K562 (cell line): ENCODE data around the gene MYO1F. TPM values are rescaled to one million over a fixed set of nuclear protein-coding genes. Genes with fewer than 3 reads are reported as not detected.

Source experiments
- ATAC-seq: fragments of 200-7000 bp; cut with Tn5 transposase; 3 replicates; pipeline ENCODE4 v1.9.1; 2020; ENCODE audit warnings: moderate library complexity
- BruUV-seq: library from RNA; stranded (reverse); fragments of 400-500 nt; replicated peaks from 2 replicates; lab custom pipeline; 2021; lab: Mats Ljungman, UMichigan
- CTCF ChIA-PET: fragments of 300-600 bp; formaldehyde crosslinking; extraction: SDS; loops from one replicate; lab custom pipeline; 2021; ENCODE audit warnings: low intra/inter-chr PET ratio; lab: Yijun Ruan, JAX
- POLR2A ChIA-PET: fragments of 300-600, 350-650 bp; sonication (Branson Sonifier 250); formaldehyde crosslinking; extraction: SDS; loops from one replicate; lab custom pipeline; 2021; ENCODE audit warnings: antibody characterized with exemption, inconsistent platforms; lab: Yijun Ruan, JAX
- DNase-seq, 4 experiments: peaks; one replicate each; pipeline versions ENCODE4 v3.0.0 to v3.0.0-alpha.2; 2011 to 2018; ENCODE audit warnings: low spot score in 3 of 4, mixed read lengths in 3 of 4; ENCODE audit errors: extremely low read depth in 1 of 4
- FAIRE-seq: peaks from 2 replicates; lab custom pipeline; 2011; peaks lifted over from hg19 to GRCh38; lab: Jason Lieb, UNC
- H2AFZ ChIP-seq: 2 replicates; pipeline ENCODE4 v1.6.0; 2011; ENCODE audit warnings: low read depth, low read length, control low read depth, inconsistent platforms
- H3K27ac ChIP-seq: fragments of 200-600 bp; 3 replicates; pipeline ENCODE4 v1.8.0; 2011; ENCODE audit warnings: low read depth, mild to moderate bottlenecking, control low read depth, inconsistent platforms, low read length, moderate library complexity, mixed read lengths; ENCODE audit errors: extremely low read depth
- H3K27me3 ChIP-seq, 2 experiments: fragments of 300-600 bp in 1 of 2; 2 replicates in 1 of 2; 3 replicates in 1 of 2; pipeline versions ENCODE4 v1.6.0 to v1.8.0; 2011; ENCODE audit warnings: inconsistent platforms in 2 of 2, low read length in 2 of 2, mild to moderate bottlenecking in 1 of 2, mixed read lengths in 1 of 2, moderate library complexity in 1 of 2; ENCODE audit not compliant: control insufficient read depth in 2 of 2, insufficient read depth in 2 of 2
- H3K36me3 ChIP-seq: fragments of 300-600 bp; 3 replicates; pipeline ENCODE4 v1.8.0; 2011; ENCODE audit warnings: mild to moderate bottlenecking, low read length, inconsistent platforms; ENCODE audit not compliant: control insufficient read depth, insufficient read depth
- H3K4me1 ChIP-seq, 2 experiments: fragments of 200-600 bp in 1 of 2; replicated peaks in 1 of 2; 2 replicates in 1 of 2; 3 replicates in 1 of 2; pipeline versions ENCODE4 v1.5.1 to v1.8.0; 2011; ENCODE audit warnings: inconsistent platforms in 2 of 2, low read length in 2 of 2, mild to moderate bottlenecking in 1 of 2, mixed read lengths in 1 of 2, moderate library complexity in 1 of 2; ENCODE audit not compliant: control insufficient read depth in 2 of 2, insufficient read depth in 2 of 2
- H3K4me2 ChIP-seq: 2 replicates; pipeline ENCODE4 v1.6.1; 2011; ENCODE audit warnings: low read length, control low read depth, inconsistent platforms, mixed read lengths; ENCODE audit not compliant: insufficient read depth
- H3K4me3 ChIP-seq: fragments of 200-600 bp; sonication (generic), shearing (Covaris generic); 2 replicates; pipeline ENCODE4 v1.5.1; 2016; ENCODE audit warnings: control low read depth, inconsistent platforms
- H3K79me2 ChIP-seq: fragments of 200-600 bp; 3 replicates; pipeline ENCODE4 v1.8.0; 2011; ENCODE audit warnings: low read length, inconsistent platforms; ENCODE audit not compliant: control insufficient read depth, insufficient read depth
- H3K9ac ChIP-seq, 2 experiments: 2 replicates each; pipeline versions ENCODE4 v1.6.0 to v1.6.1; 2011; ENCODE audit warnings: low read depth in 2 of 2, low read length in 2 of 2, control low read depth in 1 of 2, inconsistent platforms in 1 of 2, mild to moderate bottlenecking in 1 of 2, mixed read lengths in 1 of 2; ENCODE audit not compliant: insufficient read depth in 1 of 2
- H3K9me1 ChIP-seq: one replicate; pipeline ENCODE4 v1.6.0; 2011; ENCODE audit warnings: inconsistent platforms, mild to moderate bottlenecking, low read length, moderate library complexity; ENCODE audit not compliant: control insufficient read depth, insufficient read depth
- H3K9me3 ChIP-seq: replicated peaks from 2 replicates; pipeline ENCODE4 v1.5.1; 2011; ENCODE audit warnings: low read depth, low read length, inconsistent platforms; ENCODE audit not compliant: control insufficient read depth, insufficient read depth
- H4K20me1 ChIP-seq: replicated peaks from 2 replicates; pipeline ENCODE4 v1.6.1; 2011; ENCODE audit warnings: low read length, inconsistent platforms, mixed read lengths; ENCODE audit not compliant: control insufficient read depth, insufficient read depth
- MYC ChIP-seq, 2 experiments: fragments of 250-450 bp in 1 of 2; sonication (Bioruptor Pico) in 1 of 2; IDR thresholded peaks; 2 replicates each; pipeline versions ENCODE4 v1.5.1 to v1.6.1; 2012 to 2021; ENCODE audit warnings: low read depth in 2 of 2, borderline replicate concordance in 1 of 2, improper control_type of control experiment in 1 of 2, low read length in 1 of 2, mild to moderate bottlenecking in 1 of 2, moderate library complexity in 1 of 2
- SIN3A ChIP-seq, 2 experiments: fragments of 150-350 bp in 1 of 2; IDR thresholded peaks; 2 replicates each; pipeline ENCODE4 v1.6.1; 2011 to 2016; ENCODE audit warnings: borderline replicate concordance in 2 of 2, low read depth in 2 of 2, low read length in 2 of 2, mild to moderate bottlenecking in 2 of 2, moderate library complexity in 2 of 2; ENCODE audit not compliant: control insufficient read depth in 1 of 2
- ZNF3 ChIP-seq: fragments of 250-450 bp; sonication (Bioruptor Pico); IDR thresholded peaks from 2 replicates; pipeline ENCODE4 v1.5.0; 2021; ENCODE audit warnings: mild to moderate bottlenecking, moderate library complexity
- WGBS: fragments of 100-300 bp; shearing (Covaris generic); methylation state at CpG from one replicate; pipeline ENCODE4 v1.1.6; 2016; ENCODE audit warnings: low coverage, mixed read lengths; ENCODE audit not compliant: insufficient coverage; ENCODE audit errors: missing lambda C conversion rate; 5-methylcytosine and 5-hydroxymethylcytosine counted together
- in situ Hi-C: fragments of 300-500 bp; cut with MboI; formaldehyde crosslinking; loops from 4 replicates; pipeline ENCODE4 v1.15.0; 2018; ENCODE audit warnings: inconsistent platforms, mixed read lengths
- intact Hi-C: fragments of 100-400 bp; cut with micrococcal nuclease; formaldehyde crosslinking; loops from 2 replicates; pipeline ENCODE4 v1.14.2; 2022
- polyA plus RNA-seq, 8 experiments: library from polyadenylated mRNA; depleted of rRNA in 4 of 8; stranded (reverse) in 5 of 8; unstranded in 3 of 8; fragments of >200 nt; fragmentation: Nextera tagmentation in 2 of 8; fragmentation: Illumina TruSeq in 1 of 8; extraction: Ambion mirVana in 2 of 8; extraction: Trizol in 1 of 8; gene quantifications; 2 replicates each; pipeline versions ENCODE4 v1.2.1 to v1.2.3, GENCODE V29; 2011 to 2014; ENCODE audit warnings: inconsistent platforms in 1 of 8, missing spikeins in 1 of 8
- total RNA-seq, 7 experiments: library from RNA; depleted of rRNA in 6 of 7; stranded (reverse); fragments of >200 nt in 6 of 7; fragmentation: Illumina TruSeq in 2 of 7; extraction: Trizol in 2 of 7; gene quantifications; 2 replicates each; pipeline versions ENCODE4 v1.2.1 to v1.2.3, GENCODE V29; 2011 to 2021; ENCODE audit warnings: low replicate concordance in 1 of 7
- TF ChIP-seq, protein P1 (sequence below): fragments of 250-450 bp; sonication (Bioruptor Pico); IDR thresholded peaks from 2 replicates; pipeline ENCODE4 v1.9.0; 2021; ENCODE audit warnings: mild to moderate bottlenecking, inconsistent platforms
- TF ChIP-seq, protein P2 (sequence below): fragments of 200-600 bp; sonication (generic); IDR thresholded peaks from one replicate; pipeline ENCODE4 v1.6.1; 2012; ENCODE audit warnings: mild to moderate bottlenecking, low read depth, low read length, inconsistent platforms

The MYO1F gene
- total and polyA plus RNA-seq, 9 of the 15 experiments (the other 6 are each of a cell fraction or from before 2014, with no cell fraction given) = 0.78 to 9.4 (median 4.3) TPM

- 94% methylated on average over 18 of the region's 18 CpGs for WGBS
- TF ChIP-seq SIN3A (IDR thresholded peaks at IDR 0.05; ENCODE audit: borderline replicate concordance in 2 of 2, control insufficient read depth in 1 of 2, low read depth in 2 of 2, low read length in 2 of 2) = no peak
- TF ChIP-seq ZNF3 (CRISPR knock-in tag) = no peak
- TF ChIP-seq, protein P1, sequence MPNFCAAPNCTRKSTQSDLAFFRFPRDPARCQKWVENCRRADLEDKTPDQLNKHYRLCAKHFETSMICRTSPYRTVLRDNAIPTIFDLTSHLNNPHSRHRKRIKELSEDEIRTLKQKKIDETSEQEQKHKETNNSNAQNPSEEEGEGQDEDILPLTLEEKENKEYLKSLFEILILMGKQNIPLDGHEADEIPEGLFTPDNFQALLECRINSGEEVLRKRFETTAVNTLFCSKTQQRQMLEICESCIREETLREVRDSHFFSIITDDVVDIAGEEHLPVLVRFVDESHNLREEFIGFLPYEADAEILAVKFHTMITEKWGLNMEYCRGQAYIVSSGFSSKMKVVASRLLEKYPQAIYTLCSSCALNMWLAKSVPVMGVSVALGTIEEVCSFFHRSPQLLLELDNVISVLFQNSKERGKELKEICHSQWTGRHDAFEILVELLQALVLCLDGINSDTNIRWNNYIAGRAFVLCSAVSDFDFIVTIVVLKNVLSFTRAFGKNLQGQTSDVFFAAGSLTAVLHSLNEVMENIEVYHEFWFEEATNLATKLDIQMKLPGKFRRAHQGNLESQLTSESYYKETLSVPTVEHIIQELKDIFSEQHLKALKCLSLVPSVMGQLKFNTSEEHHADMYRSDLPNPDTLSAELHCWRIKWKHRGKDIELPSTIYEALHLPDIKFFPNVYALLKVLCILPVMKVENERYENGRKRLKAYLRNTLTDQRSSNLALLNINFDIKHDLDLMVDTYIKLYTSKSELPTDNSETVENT (CRISPR knock-in tag) = no peak
- TF ChIP-seq, protein P2, sequence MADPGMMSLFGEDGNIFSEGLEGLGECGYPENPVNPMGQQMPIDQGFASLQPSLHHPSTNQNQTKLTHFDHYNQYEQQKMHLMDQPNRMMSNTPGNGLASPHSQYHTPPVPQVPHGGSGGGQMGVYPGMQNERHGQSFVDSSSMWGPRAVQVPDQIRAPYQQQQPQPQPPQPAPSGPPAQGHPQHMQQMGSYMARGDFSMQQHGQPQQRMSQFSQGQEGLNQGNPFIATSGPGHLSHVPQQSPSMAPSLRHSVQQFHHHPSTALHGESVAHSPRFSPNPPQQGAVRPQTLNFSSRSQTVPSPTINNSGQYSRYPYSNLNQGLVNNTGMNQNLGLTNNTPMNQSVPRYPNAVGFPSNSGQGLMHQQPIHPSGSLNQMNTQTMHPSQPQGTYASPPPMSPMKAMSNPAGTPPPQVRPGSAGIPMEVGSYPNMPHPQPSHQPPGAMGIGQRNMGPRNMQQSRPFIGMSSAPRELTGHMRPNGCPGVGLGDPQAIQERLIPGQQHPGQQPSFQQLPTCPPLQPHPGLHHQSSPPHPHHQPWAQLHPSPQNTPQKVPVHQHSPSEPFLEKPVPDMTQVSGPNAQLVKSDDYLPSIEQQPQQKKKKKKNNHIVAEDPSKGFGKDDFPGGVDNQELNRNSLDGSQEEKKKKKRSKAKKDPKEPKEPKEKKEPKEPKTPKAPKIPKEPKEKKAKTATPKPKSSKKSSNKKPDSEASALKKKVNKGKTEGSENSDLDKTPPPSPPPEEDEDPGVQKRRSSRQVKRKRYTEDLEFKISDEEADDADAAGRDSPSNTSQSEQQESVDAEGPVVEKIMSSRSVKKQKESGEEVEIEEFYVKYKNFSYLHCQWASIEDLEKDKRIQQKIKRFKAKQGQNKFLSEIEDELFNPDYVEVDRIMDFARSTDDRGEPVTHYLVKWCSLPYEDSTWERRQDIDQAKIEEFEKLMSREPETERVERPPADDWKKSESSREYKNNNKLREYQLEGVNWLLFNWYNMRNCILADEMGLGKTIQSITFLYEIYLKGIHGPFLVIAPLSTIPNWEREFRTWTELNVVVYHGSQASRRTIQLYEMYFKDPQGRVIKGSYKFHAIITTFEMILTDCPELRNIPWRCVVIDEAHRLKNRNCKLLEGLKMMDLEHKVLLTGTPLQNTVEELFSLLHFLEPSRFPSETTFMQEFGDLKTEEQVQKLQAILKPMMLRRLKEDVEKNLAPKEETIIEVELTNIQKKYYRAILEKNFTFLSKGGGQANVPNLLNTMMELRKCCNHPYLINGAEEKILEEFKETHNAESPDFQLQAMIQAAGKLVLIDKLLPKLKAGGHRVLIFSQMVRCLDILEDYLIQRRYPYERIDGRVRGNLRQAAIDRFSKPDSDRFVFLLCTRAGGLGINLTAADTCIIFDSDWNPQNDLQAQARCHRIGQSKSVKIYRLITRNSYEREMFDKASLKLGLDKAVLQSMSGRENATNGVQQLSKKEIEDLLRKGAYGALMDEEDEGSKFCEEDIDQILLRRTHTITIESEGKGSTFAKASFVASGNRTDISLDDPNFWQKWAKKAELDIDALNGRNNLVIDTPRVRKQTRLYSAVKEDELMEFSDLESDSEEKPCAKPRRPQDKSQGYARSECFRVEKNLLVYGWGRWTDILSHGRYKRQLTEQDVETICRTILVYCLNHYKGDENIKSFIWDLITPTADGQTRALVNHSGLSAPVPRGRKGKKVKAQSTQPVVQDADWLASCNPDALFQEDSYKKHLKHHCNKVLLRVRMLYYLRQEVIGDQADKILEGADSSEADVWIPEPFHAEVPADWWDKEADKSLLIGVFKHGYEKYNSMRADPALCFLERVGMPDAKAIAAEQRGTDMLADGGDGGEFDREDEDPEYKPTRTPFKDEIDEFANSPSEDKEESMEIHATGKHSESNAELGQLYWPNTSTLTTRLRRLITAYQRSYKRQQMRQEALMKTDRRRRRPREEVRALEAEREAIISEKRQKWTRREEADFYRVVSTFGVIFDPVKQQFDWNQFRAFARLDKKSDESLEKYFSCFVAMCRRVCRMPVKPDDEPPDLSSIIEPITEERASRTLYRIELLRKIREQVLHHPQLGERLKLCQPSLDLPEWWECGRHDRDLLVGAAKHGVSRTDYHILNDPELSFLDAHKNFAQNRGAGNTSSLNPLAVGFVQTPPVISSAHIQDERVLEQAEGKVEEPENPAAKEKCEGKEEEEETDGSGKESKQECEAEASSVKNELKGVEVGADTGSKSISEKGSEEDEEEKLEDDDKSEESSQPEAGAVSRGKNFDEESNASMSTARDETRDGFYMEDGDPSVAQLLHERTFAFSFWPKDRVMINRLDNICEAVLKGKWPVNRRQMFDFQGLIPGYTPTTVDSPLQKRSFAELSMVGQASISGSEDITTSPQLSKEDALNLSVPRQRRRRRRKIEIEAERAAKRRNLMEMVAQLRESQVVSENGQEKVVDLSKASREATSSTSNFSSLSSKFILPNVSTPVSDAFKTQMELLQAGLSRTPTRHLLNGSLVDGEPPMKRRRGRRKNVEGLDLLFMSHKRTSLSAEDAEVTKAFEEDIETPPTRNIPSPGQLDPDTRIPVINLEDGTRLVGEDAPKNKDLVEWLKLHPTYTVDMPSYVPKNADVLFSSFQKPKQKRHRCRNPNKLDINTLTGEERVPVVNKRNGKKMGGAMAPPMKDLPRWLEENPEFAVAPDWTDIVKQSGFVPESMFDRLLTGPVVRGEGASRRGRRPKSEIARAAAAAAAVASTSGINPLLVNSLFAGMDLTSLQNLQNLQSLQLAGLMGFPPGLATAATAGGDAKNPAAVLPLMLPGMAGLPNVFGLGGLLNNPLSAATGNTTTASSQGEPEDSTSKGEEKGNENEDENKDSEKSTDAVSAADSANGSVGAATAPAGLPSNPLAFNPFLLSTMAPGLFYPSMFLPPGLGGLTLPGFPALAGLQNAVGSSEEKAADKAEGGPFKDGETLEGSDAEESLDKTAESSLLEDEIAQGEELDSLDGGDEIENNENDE = no peak
- TF ChIP-seq MYC (IDR thresholded peaks at IDR 0.05; ENCODE audit: low read depth, low read length) = no peak
- no peak for TF ChIP-seq MYC (CRISPR knock-in tag; IDR thresholded peaks at IDR 0.05; ENCODE audit: borderline replicate concordance, low read depth)
These were observed 92.8 kb downstream of the MYO1F start for GRCh38 chr19:8484331-8484894.

More at GRCh38 chr19:8484331-8484894, 92.8 kb downstream of the MYO1F start:
- Histone ChIP-seq H3K27ac (no peak overlapping the region), H3K79me2 (peaks cover 23% of the 10 kb centered on the region), H3K9me3 (no peaks in the 10 kb centered on the region), H3K4me3 (no peak overlapping the region), H3K4me2 (no peak overlapping the region), H3K27me3 (no peaks in the 10 kb centered on the region), H3K9me1 (no peaks in the 10 kb centered on the region), H3K36me3 (peaks cover 90% of the 10 kb centered on the region), H4K20me1 (peaks cover 8% of the 10 kb centered on the region), H2AFZ (no peak overlapping the region), H3K4me1 (peaks cover 0 to 12% of the 10 kb centered on the region in 2 experiments; a peak in 1 of 5 replicates), H3K9ac (no peak overlapping the region)
- FAIRE-seq (no peak), DNase-seq (no peak), ATAC-seq (no peak)
- BruUV-seq = no TSS peak
- ChIA-PET POLR2A (interaction anchor here (0.6 kb wide), 1 partner anchor 513 kb away, joined by 3 read pairs; no protein-coding TSS in a partner anchor), CTCF (no interaction called here)
- in situ Hi-C loops = no loop called here
- intact Hi-C loops = no loop called here
